Activated CD4-positive, alpha-beta T cell treated with anti-CD3 and anti-CD28 coated beads, Interleukin-2, Interleukin-4, amounts not matched to agents 100 ng/mL and 50 ng/mL, durations not matched to agents 16 hours and 8 hours (primary cell): Measurements from ENCODE around the gene TBC1D8B.
"Not testable (repeated sequence)": the region's sequence is repeated elsewhere in the genome, so short reads cannot be mapped to it uniquely, and the experiment has no call there.

ENCODE experiments used
- DNase-seq: peaks from one replicate; pipeline ENCODE4 v3.0.0-alpha.2; 2020; ENCODE audit warnings: low spot score

TBC1D8B gene

DNA sequence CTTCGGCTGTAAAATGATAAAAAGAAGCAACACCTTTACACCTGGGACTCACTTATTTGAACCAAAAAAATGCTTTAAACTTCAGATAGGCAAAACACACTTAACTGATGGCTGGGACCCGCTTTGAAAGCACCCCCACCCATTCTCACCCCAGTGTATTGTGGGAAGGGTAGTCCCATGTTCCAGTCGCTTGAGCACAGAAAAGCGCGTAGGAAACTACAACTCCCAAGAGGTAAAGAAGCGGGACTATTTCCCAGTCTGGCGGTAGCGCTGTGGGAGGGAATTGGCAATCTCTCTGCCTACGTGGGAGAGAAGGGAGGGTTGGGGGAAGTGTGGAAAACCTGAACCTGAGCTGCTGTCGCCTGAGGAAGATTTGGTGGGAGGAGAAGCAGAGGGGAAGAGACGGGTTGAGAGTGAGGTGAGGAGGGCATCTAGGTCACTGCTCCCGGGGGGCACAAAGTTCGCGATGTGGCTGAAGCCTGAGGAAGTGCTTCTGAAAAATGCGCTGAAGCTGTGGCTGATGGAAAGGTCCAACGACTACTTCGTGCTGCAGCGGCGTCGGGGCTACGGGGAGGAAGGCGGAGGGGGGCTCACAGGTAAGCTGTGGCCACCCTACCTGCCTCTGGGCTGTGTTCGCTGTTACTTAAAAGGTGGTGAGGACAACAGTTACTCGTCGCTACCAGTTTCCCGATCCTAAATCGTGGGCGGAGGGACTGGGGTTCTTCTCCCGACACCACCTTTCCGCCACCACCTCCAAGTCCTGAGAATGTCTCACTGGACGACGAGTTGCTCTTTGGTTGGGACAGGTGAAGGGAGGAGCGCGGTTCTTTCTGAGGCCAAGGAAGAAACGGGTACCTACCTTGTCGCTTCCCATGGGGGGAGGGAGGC, at the start of gene TBC1D8B:
Gene TBC1D8B, plus strand, starts transcription at position 286 of the 888 bp plus-strand sequence. Its CDS starts 181 bp downstream, at position 467.
- peak; percentile 21 for DNase-seq

DNA sequence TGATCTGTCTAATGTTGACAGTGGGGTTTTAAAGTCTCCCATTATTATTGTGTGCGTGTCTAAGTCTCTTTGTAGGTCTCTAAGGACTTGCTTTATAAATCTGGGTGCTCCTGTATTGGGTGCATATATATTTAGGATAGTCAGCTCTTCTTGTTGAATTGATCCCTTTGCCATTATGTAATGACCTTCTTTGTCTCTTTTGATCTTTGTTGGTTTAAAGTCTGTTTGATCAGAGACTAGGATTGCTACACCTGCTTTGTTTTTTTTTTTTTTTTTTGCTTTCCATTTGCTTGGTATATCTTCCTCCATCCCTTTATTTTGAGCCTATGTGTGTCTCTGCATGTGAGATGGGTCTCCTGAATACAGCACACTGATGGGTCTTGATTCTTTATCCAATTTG, 33.2 kb upstream of the TBC1D8B start:
- not testable (repeated sequence) for DNase-seq

DNA sequence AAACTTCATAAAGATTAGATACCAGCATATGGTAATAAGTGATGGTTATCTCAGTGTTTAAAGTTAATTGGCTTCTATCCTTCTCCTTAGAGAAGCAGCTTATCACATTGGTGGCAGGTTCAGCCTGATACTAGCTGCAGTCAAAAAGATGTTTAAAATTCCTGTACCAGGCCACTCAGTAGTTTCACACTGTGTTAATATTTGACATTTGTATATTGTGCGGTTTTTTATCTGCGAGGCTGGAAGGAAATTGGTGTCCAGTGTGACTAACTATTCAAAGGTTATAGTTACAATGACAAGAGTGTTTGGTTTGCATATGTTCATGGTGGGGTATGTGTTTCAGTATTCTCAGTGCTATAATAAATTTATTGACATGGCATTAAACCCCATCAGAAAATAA, 27.5 kb upstream of the TBC1D8B start:
- DNase-seq = no peak

DNA sequence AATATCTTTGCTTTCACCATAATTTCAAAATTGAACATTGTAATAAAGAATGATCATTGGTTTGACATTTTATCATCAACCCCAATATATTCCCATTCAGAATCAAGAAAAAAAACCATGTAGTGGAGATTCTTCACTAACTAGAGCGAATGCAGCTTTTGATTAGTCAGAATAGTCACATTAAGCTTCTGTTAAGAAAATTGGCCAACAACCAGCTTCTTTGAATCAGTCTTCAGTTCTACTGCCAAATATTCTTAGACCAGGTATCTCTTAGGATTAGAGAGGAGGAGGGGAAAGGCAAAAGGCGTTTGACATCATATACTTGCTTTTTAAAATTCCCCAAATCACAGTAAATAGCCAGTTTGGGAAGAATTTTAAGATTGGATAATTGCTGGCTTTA, 22.2 kb upstream of the TBC1D8B start:
- DNase-seq = no peak

DNA sequence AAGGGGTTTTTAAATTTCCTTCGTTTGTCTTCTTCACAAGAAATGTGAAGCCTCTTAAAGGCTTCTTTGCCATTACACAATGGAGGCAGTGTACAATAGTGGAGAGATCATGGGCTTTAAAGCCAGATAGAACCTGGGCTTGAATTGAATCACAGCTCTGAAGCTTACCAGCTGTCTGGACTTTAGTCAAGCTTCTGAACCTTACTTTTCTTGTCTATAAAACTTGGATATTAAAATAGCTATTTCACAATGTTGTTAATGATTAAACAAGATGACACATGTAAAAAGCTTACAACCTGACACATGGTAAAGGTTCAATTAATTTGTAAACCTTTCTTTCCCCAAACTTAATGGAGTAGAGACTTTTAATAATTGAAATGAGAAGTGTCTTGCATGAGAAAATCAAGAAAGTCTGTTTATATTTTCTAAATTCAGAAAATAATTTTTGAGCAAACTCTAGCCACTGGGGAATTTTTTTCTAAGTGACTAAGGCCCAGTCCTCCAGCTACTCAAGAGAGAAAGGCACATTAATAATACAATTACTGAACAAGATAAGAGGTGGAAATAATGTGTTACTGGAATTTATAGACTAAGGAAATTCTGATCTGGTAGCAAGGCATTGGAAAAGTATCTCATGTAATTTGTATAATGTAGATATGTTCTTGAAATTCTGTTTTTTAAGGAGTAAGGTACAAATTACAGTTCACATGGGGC, 21.7 kb upstream of the TBC1D8B start:
- DNase-seq = no peak

GRCh38 chrX:106783716-106784115, 18.8 kb upstream of the TBC1D8B start:
- no peak for DNase-seq

DNA sequence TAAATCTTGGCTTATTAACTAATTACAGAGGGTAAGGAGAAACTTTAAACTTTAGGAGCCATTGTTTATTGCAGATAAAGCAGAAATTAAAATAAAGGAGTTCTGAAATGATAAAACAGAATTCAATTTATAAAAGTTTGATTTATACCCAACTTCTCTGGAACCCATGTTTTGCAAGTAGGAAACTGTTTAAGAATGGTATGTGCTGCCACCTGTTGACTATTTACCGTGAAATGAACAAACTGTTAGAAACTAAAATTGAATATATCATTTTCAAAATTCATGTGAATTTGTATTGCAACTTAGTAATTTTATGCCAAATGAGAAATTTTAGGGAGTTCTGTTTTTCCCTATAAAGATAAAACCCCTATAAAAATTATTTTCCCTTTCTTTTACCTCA, 11.0 kb upstream of the TBC1D8B start:
- DNase-seq = peak; percentile 10

GRCh38 chrX:106802063-106802387, 448 bp upstream of the TBC1D8B start:
- no peak for DNase-seq

GRCh38 chrX:106811131-106811910, 8.8 kb downstream of the TBC1D8B start:
- DNase-seq = no peak

- DNase-seq = not testable (repeated sequence)
These were observed 10.5 kb downstream of the TBC1D8B start for GRCh38 chrX:106812930-106813329.

- not testable (repeated sequence) for DNase-seq
These were observed 11.6 kb downstream of the TBC1D8B start for GRCh38 chrX:106814093-106814492.

DNA sequence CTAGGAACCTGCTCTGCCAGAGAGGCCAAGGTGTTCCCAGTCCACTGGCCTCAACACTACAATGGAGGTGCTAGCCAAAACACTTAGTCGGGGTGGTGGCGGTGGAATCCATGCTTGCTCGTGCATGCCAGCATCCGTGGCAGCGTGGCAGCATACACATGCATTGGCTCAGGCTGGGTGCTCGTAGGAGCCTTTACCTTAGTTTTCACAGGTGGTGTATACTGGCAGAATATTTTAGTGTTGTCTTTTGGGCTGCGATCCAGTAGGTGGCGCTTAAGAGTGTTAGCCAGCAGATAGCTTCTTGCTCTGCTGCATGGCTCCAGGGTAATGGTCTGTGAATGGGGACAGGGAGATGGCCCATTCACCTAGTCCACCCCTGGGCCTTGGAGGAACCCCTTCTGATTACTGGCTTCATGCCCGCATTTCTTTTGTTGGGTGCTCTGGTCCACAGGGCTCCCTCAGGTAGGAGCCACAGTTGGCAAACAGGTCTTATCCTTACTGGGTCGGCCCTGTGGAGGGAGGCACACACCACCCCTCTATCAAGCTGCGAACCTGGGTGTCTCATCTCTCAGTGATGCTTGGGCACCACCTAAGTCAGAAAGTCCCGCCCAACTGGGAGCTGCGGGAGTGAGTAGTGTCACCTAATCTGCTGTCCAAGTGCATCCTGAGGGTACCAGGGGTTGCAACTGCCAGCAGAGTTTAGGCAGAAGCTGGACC, 60.7 kb downstream of the TBC1D8B start:
- peak; percentile 31 for DNase-seq

- DNase-seq = no peak
These were observed 61.2 kb downstream of the TBC1D8B start for GRCh38 chrX:106863697-106864096.

GRCh38 chrX:106872796-106873195, 70.3 kb downstream of the TBC1D8B start:
- not testable (repeated sequence) for DNase-seq

- DNase-seq = peak; percentile 22
These were observed 71.6 kb downstream of the TBC1D8B start for GRCh38 chrX:106874075-106874474.

DNA sequence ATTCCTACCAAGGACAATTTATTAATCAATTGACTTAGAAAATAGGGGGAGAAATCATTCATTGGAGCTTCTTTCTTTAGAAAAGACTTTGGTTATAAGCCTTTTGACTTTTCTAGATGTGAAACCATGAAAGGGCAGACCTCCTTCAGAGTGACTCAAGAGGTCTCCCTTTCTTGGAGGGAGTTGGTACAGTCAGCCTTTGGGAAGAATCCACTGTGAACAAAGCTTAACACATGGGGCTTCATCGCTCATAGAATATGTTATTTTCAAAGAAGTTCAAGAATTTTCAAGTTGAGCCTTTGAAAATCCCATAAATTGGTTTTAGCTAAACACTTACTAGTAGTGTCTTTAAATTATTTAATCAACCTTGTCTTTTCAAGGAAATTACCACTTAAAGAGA, 72.7 kb downstream of the TBC1D8B start:
- no peak for DNase-seq

GRCh38 chrX:106889468-106889867, 87.0 kb downstream of the TBC1D8B start:
- no peak for DNase-seq

DNA sequence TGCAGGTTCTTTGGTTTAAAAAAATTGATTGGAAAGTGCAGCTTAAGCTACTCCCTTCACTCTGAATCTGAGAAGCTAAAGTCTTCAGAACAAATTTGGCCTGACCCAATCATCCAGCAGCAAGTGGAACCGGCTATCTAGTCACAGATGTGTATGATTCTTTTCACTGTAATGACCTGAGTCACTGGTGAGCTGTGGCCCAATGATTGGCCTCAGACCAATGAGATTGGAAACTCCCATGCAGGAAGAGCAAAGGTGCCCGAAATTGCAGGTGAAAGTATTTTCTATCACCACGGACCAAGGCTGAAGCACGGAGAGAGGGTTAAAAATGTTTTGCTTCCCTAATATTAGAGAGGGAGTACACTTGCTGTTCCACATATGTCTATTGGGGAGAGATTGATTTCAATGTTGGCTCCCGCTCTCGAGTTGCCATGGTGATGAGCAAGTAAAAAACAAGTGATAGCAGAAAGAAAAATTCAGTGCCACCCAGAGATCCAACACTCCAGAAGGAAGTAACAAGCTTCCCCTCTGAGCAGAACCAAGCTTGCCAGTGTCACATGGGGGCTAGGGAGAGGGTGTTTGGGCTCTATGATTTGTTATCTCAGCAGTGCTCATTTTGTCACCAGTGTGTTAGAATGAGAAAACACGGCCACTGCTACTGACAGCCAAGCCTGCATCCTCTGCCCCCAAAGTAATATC, 89.4 kb downstream of the TBC1D8B start:
- no peak for DNase-seq

GRCh38 chrX:106894392-106894909, 92.0 kb downstream of the TBC1D8B start:
- DNase-seq = peak; percentile 69

DNA sequence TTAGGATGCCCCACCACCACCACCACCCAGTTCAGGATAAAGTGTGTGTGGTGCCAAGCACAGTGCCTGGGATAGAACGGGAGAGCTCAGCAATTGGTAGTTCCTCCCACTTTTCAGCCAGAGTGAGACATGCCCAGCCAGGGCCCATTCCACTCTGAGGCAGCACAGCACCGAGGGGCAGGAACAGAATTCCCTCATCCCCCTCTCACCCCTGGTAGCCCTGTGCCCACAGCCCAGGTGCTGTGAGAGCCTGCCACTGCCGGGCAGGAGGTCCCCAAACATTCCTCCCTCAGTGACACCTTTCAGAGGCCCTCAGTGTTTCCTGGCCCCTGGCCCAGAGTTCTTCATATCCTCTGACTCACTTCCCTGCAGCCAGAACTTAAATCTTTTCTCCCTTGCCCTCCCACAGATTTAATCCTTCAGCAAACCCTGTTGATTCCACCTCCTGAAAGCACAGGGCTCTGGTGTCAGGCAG, 92.5 kb downstream of the TBC1D8B start:
- no peak for DNase-seq

DNA sequence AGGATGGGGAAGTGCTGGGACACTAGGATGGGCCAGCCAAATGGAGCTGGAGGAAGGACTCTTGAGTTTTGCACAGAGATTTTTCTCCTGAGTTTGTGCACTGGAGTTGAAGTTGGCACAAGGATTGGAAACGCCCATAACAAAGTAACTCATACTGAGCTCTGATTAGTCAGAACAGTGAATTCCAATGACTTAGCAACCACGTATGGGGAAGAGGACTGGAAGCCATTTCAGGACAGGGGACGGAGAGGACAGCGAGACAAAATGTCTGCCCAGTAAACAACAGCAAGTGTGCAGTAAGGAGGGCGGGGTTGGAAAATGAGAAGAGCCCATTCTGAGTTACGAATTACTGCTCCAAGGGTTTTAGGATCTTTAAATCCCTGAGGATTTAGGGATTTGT, 94.8 kb downstream of the TBC1D8B start:
- no peak for DNase-seq
